GM13976 (cell line): ENCODE data around the gene LYG2.
"Not testable (repeated sequence)": the region's sequence is repeated elsewhere in the genome, so short reads cannot be mapped to it uniquely, and the experiment has no call there.

Experiments used
- DNase-seq: peaks from one replicate; pipeline ENCODE4 v3.0.0; 2012; ENCODE audit warnings: low spot score
- CTCF ChIP-seq: IDR thresholded peaks from 2 replicates; pipeline ENCODE4 v1.5.1; 2012; ENCODE audit warnings: borderline replicate concordance, mild to moderate bottlenecking; ENCODE audit not compliant: insufficient read depth; ENCODE audit errors: extremely low read depth, missing control alignments, control extremely low read depth
- in situ Hi-C: fragments of 300-500 bp; cut with MboI; formaldehyde crosslinking; loops from one replicate; pipeline ENCODE4 v1.12.0; 2022; ENCODE audit warnings: low sequenced_read_pairs, mixed read lengths, inconsistent platforms; ENCODE audit not compliant: unreplicated experiment

LYG2 gene, protein sequence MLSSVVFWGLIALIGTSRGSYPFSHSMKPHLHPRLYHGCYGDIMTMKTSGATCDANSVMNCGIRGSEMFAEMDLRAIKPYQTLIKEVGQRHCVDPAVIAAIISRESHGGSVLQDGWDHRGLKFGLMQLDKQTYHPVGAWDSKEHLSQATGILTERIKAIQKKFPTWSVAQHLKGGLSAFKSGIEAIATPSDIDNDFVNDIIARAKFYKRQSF

DNA sequence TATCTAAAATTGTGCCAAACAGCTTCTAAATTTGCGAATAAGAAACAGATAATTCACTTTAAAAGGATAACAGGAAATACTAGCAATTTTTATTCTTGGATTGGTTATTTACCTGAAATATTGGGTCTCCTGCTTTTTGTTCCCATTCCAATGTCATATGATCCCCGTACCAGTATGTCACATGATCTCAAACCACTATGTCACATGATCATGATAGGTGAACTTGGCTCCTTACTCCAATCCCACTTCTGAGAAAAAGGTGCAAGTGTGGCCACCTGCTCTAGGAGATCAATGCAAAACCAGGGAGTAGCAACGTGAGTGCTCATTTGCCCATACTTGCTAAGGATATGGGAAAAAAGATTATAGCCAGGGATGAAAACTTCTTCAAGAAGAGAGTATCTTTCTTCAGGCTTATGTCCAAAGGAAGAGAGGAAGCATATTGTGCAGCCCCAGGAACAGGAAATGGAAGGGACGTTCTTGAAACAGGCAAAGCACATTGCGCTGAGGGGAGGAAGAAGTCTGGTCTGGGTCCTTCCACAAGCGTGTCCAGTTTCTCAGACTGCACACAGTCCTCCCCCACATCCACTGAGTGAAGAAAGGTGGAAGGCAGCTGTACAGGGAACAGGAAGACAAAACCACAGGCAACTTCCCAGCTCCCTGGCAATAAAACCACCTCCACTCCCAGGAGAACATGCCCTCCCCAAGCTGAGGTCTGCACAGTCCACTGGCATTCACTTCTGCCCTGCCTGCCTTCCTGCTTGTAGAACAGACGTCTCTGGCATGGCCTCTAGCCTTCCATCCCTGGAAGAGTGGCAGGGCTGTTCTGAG, at the start of gene LYG2:
Gene LYG2 (minus strand): TSS at position 176 of the 828 bp plus-strand sequence. CDS start 1,406 bp downstream, outside the sequence.
- no peak for DNase-seq
- TF ChIP-seq CTCF: no peak
- in situ Hi-C loops: no loop called here

GRCh38 chr2:99301097-99301496, 45.6 kb upstream of the LYG2 start, which contains the start of gene LYG1:
Gene LYG1 (minus strand): TSS chr2:99301197. CDS start chr2:99295670, 5,527 bp downstream.
- DNase-seq, in situ Hi-C loops: not testable (repeated sequence)

DNA sequence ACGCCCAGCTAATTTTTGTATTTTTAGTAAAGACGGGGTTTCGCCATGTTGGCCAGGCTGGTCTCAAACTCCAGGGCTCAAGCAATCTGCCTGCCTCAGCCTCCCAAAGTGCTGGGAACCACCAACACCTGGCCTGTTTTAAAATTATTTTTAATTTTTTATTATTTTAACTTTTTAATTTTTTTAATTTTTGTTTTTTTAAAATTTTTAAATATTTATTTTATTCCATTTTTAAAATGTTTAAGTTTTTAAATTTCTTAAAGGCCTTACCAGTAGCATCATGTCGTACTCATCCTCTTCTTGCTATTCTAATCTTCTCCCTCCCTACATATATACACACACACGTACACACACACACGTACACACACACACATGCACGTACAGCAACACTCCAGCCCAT, 44.1 kb upstream of the LYG2 start:
- TF ChIP-seq CTCF: no peak
- in situ Hi-C loops: no loop called here
- no peak for DNase-seq

GRCh38 chr2:99297994-99298393, 42.5 kb upstream of the LYG2 start:
- in situ Hi-C loops: no loop called here
- no peak for TF ChIP-seq CTCF
- no peak for DNase-seq

DNA sequence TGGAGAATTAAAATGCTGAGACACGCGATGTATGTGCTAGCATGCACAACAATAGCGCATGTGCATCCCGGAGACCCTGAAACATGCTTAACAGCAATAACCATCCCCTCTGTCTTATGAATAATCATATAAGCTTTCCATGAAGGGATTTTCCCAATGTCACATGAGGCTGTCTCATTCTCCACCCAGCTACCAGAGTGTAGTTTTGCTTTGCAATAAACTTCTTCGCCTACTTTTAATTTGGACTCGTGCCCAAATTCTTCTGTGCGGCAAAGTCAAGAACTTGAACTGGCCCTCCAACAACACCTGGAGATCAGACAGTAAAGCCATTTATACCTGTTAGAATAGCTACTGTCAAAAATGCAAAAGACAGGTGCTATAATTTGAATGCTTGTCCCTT, 30.1 kb upstream of the LYG2 start:
- DNase-seq: no peak
- in situ Hi-C loops: no loop called here
- no peak for TF ChIP-seq CTCF

- DNase-seq: no peak
- in situ Hi-C loops: no loop called here
- no peak for TF ChIP-seq CTCF
Observed at GRCh38 chr2:99279969-99280695, 24.7 kb upstream of the LYG2 start.
